GM23338 (cell line): ENCODE results near the gene SLC43A3. TPM values are rescaled to one million over a fixed set of nuclear protein-coding genes. Genes with fewer than 3 reads are reported as not detected.

Source experiments
- ATAC-seq: fragments of 200-7000 bp; cut with Tn5 transposase; 3 replicates; pipeline ENCODE4 v1.9.1; 2020
- DNase-seq: peaks from one replicate; pipeline ENCODE4 v3.0.0-alpha.2; 2015; ENCODE audit warnings: low spot score
- H2AFZ ChIP-seq: fragments of 200-600 bp; sonication (generic); 2 replicates; pipeline ENCODE4 v1.8.0; 2016; ENCODE audit warnings: antibody characterized with exemption, mild to moderate bottlenecking, moderate library complexity
- H3F3A ChIP-seq: fragments of 200-600 bp; sonication (generic); replicated peaks from 2 replicates; pipeline ENCODE4 v1.8.0; 2017; ENCODE audit warnings: antibody characterized with exemption, mixed run types, low read depth
- H3K27ac ChIP-seq: fragments of 200-600 bp; sonication (generic); 2 replicates; pipeline ENCODE4 v1.6.1; 2016; ENCODE audit warnings: low read depth
- H3K27me3 ChIP-seq: fragments of 200-600 bp; sonication (generic); 2 replicates; pipeline ENCODE4 v1.8.0; 2016; ENCODE audit warnings: mild to moderate bottlenecking, mixed run types, moderate library complexity; ENCODE audit not compliant: insufficient read depth
- H3K36me3 ChIP-seq: fragments of 200-600 bp; sonication (generic); 2 replicates; pipeline ENCODE4 v1.8.0; 2016; ENCODE audit warnings: mild to moderate bottlenecking; ENCODE audit not compliant: insufficient read depth
- H3K4me1 ChIP-seq: fragments of 200-600 bp; sonication (generic); 2 replicates; pipeline ENCODE4 v1.8.0; 2016; ENCODE audit warnings: mild to moderate bottlenecking, moderate library complexity; ENCODE audit not compliant: insufficient read depth
- H3K4me2 ChIP-seq: fragments of 200-600 bp; sonication (generic); 2 replicates; pipeline ENCODE4 v1.7.1; 2017; ENCODE audit warnings: mixed run types
- H3K4me3 ChIP-seq: fragments of 200-600 bp; sonication (generic); 2 replicates; pipeline ENCODE4 v1.6.1; 2016; ENCODE audit warnings: mixed run types
- H3K79me2 ChIP-seq: fragments of 200-600 bp; sonication (generic); replicated peaks from 2 replicates; pipeline ENCODE4 v1.8.0; 2017; ENCODE audit warnings: mild to moderate bottlenecking; ENCODE audit not compliant: insufficient read depth
- H3K9me2 ChIP-seq: fragments of 200-600 bp; sonication (generic); 2 replicates; pipeline ENCODE4 v1.8.0; 2017; ENCODE audit not compliant: insufficient read depth
- H4K20me1 ChIP-seq: fragments of 200-600 bp; sonication (generic); replicated peaks from 2 replicates; pipeline ENCODE4 v1.8.0; 2017; ENCODE audit warnings: mild to moderate bottlenecking; ENCODE audit not compliant: insufficient read depth
- H3K27ac Mint-ChIP-seq: 2 replicates; pipeline ENCODE4 v1.8.0; 2020; ENCODE audit warnings: inconsistent platforms, mild to moderate bottlenecking, moderate library complexity, mixed read lengths
- H3K27me3 Mint-ChIP-seq: 3 replicates; pipeline ENCODE4 v1.8.0; 2022; ENCODE audit warnings: low read depth, mild to moderate bottlenecking, moderate library complexity, mixed read lengths, inconsistent platforms; ENCODE audit not compliant: insufficient read depth, poor library complexity
- H3K36me3 Mint-ChIP-seq: 3 replicates; pipeline ENCODE4 v1.8.0; 2021; ENCODE audit warnings: low read depth, mild to moderate bottlenecking, inconsistent platforms, moderate library complexity, mixed read lengths
- H3K4me1 Mint-ChIP-seq: 3 replicates; pipeline ENCODE4 v1.8.0; 2020; ENCODE audit warnings: mild to moderate bottlenecking, inconsistent platforms, mixed read lengths
- H3K4me3 Mint-ChIP-seq: 3 replicates; pipeline ENCODE4 v1.8.0; 2021; ENCODE audit warnings: moderate library complexity, mild to moderate bottlenecking, inconsistent platforms, mixed read lengths
- H3K9me3 Mint-ChIP-seq: 3 replicates; pipeline ENCODE4 v1.8.0; 2020; ENCODE audit warnings: moderate library complexity, mild to moderate bottlenecking, inconsistent platforms, mixed read lengths
- CREB1 ChIP-seq: fragments of 250-450 bp; sonication (Bioruptor Pico); IDR thresholded peaks from 2 replicates; pipeline ENCODE4 v1.5.0; 2020; ENCODE audit warnings: low read depth, mild to moderate bottlenecking, moderate library complexity
- ETS1 ChIP-seq: IDR thresholded peaks from 2 replicates; pipeline ENCODE4 v1.6.1; 2016; ENCODE audit warnings: antibody characterized with exemption
- EZH2 ChIP-seq: fragments of 200-600 bp; sonication (generic); IDR thresholded peaks from one replicate; pipeline ENCODE4 v1.8.0; 2017; ENCODE audit warnings: antibody characterized with exemption, mild to moderate bottlenecking, low read depth; ENCODE audit not compliant: unreplicated experiment
- EZH2phosphoT487 ChIP-seq: fragments of 200-600 bp; sonication (generic); IDR thresholded peaks from one replicate; pipeline ENCODE4 v1.8.1; 2018; ENCODE audit warnings: antibody characterized with exemption; ENCODE audit not compliant: unreplicated experiment
- JUNB ChIP-seq: IDR thresholded peaks from one replicate; pipeline ENCODE4 v1.6.1; 2016; ENCODE audit warnings: antibody characterized with exemption; ENCODE audit not compliant: unreplicated experiment
- NANOG ChIP-seq: IDR thresholded peaks from 2 replicates; pipeline ENCODE4 v1.6.1; 2016; ENCODE audit warnings: antibody characterized with exemption, borderline replicate concordance
- POLR2AphosphoS5 ChIP-seq: IDR thresholded peaks from 2 replicates; pipeline ENCODE4 v1.6.1; 2016; ENCODE audit warnings: antibody characterized with exemption, low read depth
- ZNF331 ChIP-seq: fragments of 250-450 bp; sonication (Bioruptor Pico); IDR thresholded peaks from 2 replicates; pipeline ENCODE4 v1.5.0; 2020; ENCODE audit warnings: low read depth, mild to moderate bottlenecking, moderate library complexity
- ZNF462 ChIP-seq: fragments of 250-450 bp; sonication (Bioruptor Pico); IDR thresholded peaks from 2 replicates; pipeline ENCODE4 v1.5.0; 2020; ENCODE audit warnings: mild to moderate bottlenecking, moderate library complexity
- polyA plus RNA-seq: library from polyadenylated mRNA; unstranded; fragments of >200 nt; fragmentation: Nextera tagmentation; extraction: Ambion mirVana; gene quantifications from 2 replicates; pipeline ENCODE4 v1.2.1, GENCODE V29; 2016
- total RNA-seq: library from RNA; depleted of rRNA; stranded (reverse); fragments of >200 nt; shearing (Covaris generic); gene quantifications from 2 replicates; pipeline ENCODE4 v1.2.3, GENCODE V29; 2014
- TF ChIP-seq, protein P1 (sequence below), 2 experiments: fragments of 200-600 bp in 1 of 2; sonication (generic) in 1 of 2; conservative IDR thresholded peaks; 2 replicates each; pipeline versions ENCODE4 v1.5.1 to v1.6.1; 2016 to 2017; ENCODE audit warnings: antibody characterized with exemption in 2 of 2, low read depth in 2 of 2, mild to moderate bottlenecking in 2 of 2, moderate library complexity in 1 of 2

SLC43A3 gene
- total and polyA plus RNA-seq, 2 experiments from 2014 or later: 14.3 to 24.8 TPM

DNA sequence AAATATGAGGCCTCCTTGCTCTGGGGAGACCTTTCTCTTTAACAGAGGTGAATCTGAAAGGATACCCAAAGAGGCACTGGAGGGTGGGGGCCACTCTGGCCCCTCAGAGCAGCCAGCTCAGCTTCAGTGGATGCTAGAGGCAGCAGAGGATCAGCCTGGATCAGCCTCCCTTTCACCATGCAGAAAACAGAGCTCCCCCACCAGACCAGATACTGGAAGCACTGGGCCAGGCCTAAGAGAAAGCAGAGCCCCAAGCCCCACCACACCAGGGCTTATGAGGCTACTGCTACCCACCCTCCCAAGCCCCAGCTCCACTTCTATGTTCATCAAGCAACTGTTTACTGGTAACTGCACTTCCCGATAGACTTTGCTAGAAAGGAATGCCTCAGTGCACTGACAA is 4.0 kb upstream of the SLC43A3 start:
- H3K9me3 Mint-ChIP-seq: no peaks in the 10 kb centered on the region
- no peak for TF ChIP-seq JUNB
- TF ChIP-seq, protein P1, sequence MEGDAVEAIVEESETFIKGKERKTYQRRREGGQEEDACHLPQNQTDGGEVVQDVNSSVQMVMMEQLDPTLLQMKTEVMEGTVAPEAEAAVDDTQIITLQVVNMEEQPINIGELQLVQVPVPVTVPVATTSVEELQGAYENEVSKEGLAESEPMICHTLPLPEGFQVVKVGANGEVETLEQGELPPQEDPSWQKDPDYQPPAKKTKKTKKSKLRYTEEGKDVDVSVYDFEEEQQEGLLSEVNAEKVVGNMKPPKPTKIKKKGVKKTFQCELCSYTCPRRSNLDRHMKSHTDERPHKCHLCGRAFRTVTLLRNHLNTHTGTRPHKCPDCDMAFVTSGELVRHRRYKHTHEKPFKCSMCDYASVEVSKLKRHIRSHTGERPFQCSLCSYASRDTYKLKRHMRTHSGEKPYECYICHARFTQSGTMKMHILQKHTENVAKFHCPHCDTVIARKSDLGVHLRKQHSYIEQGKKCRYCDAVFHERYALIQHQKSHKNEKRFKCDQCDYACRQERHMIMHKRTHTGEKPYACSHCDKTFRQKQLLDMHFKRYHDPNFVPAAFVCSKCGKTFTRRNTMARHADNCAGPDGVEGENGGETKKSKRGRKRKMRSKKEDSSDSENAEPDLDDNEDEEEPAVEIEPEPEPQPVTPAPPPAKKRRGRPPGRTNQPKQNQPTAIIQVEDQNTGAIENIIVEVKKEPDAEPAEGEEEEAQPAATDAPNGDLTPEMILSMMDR (conservative IDR thresholded peaks at IDR 0.05; ENCODE audit: low read depth in 2 of 2): peak in 1 of 2 experiments; percentile 42; a peak in 2 of 4 replicates
- no peaks in the 10 kb centered on the region for H4K20me1 ChIP-seq
- no peak overlapping the region for H3K27ac Mint-ChIP-seq
- H3K27me3 Mint-ChIP-seq: peaks cover 17% of the 10 kb centered on the region
- peaks cover 13% of the 10 kb centered on the region for H3K4me1 ChIP-seq
- H3K4me1 Mint-ChIP-seq: peaks cover 16% of the 10 kb centered on the region
- peaks cover 11% of the 10 kb centered on the region; the same call in 1 of the 2 replicates for H3K27me3 ChIP-seq
- H3K4me3 Mint-ChIP-seq: no peak overlapping the region
- H3K79me2 ChIP-seq: 0 out of 2 replicates have a peak, but pooled peaks cover under 1% of the 10 kb centered on the region
- DNase-seq (peak; percentile 44), ATAC-seq (peak; percentile 60)
- no peaks in the 10 kb centered on the region for H3K9me2 ChIP-seq
- H3K4me3 ChIP-seq: no peak overlapping the region
- no peak overlapping the region for H2AFZ ChIP-seq
- no peak overlapping the region for H3K27ac ChIP-seq
- H3K36me3 Mint-ChIP-seq: peaks cover 2% of the 10 kb centered on the region; the same call in 1 of the 3 replicates
- no peak overlapping the region for H3K4me2 ChIP-seq
- no peaks in the 10 kb centered on the region for H3F3A ChIP-seq
- no peaks in the 10 kb centered on the region for H3K36me3 ChIP-seq

GRCh38 chr11:57429946-57430345 is 3.0 kb upstream of the SLC43A3 start:
- Histone ChIP-seq H3K36me3 (no peaks in the 10 kb centered on the region), H3K27me3 (peaks cover 13% of the 10 kb centered on the region; the same call in 1 of the 2 replicates), H4K20me1 (no peaks in the 10 kb centered on the region), H3K4me1 (peaks cover 15% of the 10 kb centered on the region), H3K9me2 (no peaks in the 10 kb centered on the region), H3F3A (no peaks in the 10 kb centered on the region; the same call in 1 of the 2 replicates), H3K79me2 (0 out of 2 replicates have a peak, but pooled peaks cover 5% of the 10 kb centered on the region), H3K27ac (no peak overlapping the region), H2AFZ (no peak overlapping the region), H3K4me2 (no peak overlapping the region), H3K4me3 (no peak overlapping the region)
- no peak overlapping the region; the same call in 2 of the 3 replicates for H3K4me3 Mint-ChIP-seq
- H3K4me1 Mint-ChIP-seq: peaks cover 18% of the 10 kb centered on the region
- no peaks in the 10 kb centered on the region for H3K9me3 Mint-ChIP-seq
- DNase-seq: no peak
- peaks cover 17% of the 10 kb centered on the region for H3K27me3 Mint-ChIP-seq
- ATAC-seq: no peak
- H3K27ac Mint-ChIP-seq: no peak overlapping the region
- H3K36me3 Mint-ChIP-seq: peaks cover 5% of the 10 kb centered on the region; the same call in 2 of the 3 replicates
- TF ChIP-seq ZNF462 (no peak), EZH2 (no peak), POLR2AphosphoS5 (no peak), JUNB (no peak), EZH2phosphoT487 (no peak), CREB1 (no peak), NANOG (no peak), ZNF331 (CRISPR knock-in tag) (no peak), ETS1 (no peak)
- TF ChIP-seq, protein P1 (conservative IDR thresholded peaks at IDR 0.05; ENCODE audit: low read depth in 2 of 2): no peak
